K562 (cell line): ENCODE results near the gene PAEP.

Experiments
- ELF1 ChIP-seq: fragments of 200-800 bp; sonication (Bioruptor generic); IDR thresholded peaks from 2 replicates; pipeline ENCODE4 v1.6.1; 2016; ENCODE audit warnings: missing genetic modification characterization, missing compliant biosample characterization
- EP300 ChIP-seq: IDR thresholded peaks from 2 replicates; pipeline ENCODE4 v1.6.1; 2012; ENCODE audit warnings: low read length, improper control_type of control experiment
- HNRNPH1 ChIP-seq: fragments of 200-400 bp; formaldehyde crosslinking; optimal IDR thresholded peaks from 2 replicates; pipeline ENCODE3; 2017; ENCODE audit warnings: low read depth, mild to moderate bottlenecking, low read length, moderate library complexity
- HNRNPK ChIP-seq: fragments of 200-400 bp; formaldehyde crosslinking; IDR thresholded peaks from one replicate; pipeline ENCODE4 v1.6.1; 2018; ENCODE audit warnings: mild to moderate bottlenecking, low read depth, low read length; ENCODE audit not compliant: poor library complexity, severe bottlenecking
- KDM1A ChIP-seq, 2 experiments: fragments of 450-650 bp; IDR thresholded peaks; 2 replicates each; pipeline ENCODE4 v1.6.1; 2016; ENCODE audit warnings: mild to moderate bottlenecking in 2 of 2
- MBD2 ChIP-seq: sonication (generic); IDR thresholded peaks from 2 replicates; pipeline ENCODE4 v1.6.1; 2016; ENCODE audit warnings: low read depth, borderline replicate concordance
- PRPF4 ChIP-seq: fragments of 200-400 bp; formaldehyde crosslinking; IDR thresholded peaks from one replicate; pipeline ENCODE4 v1.6.1; 2017; ENCODE audit warnings: low read length, low read depth, mild to moderate bottlenecking; ENCODE audit not compliant: insufficient read depth, poor library complexity, severe bottlenecking
- TCF3 ChIP-seq: sonication (generic); formaldehyde crosslinking; IDR thresholded peaks from 2 replicates; pipeline ENCODE4 v1.4.0; 2020; ENCODE audit warnings: mild to moderate bottlenecking, missing genetic modification reagents
- ZBTB7A ChIP-seq: IDR thresholded peaks from 2 replicates; pipeline ENCODE4 v1.6.1; 2011; ENCODE audit warnings: low read depth, mild to moderate bottlenecking, low read length, moderate library complexity, borderline replicate concordance; ENCODE audit not compliant: control insufficient read depth
- ZNF3 ChIP-seq: fragments of 250-450 bp; sonication (Bioruptor Pico); IDR thresholded peaks from 2 replicates; pipeline ENCODE4 v1.5.0; 2021; ENCODE audit warnings: mild to moderate bottlenecking, moderate library complexity
- TF ChIP-seq, protein P1 (sequence below), 3 experiments: IDR thresholded peaks in 2 of 3; conservative IDR thresholded peaks in 1 of 3; 2 replicates each; pipeline ENCODE4 v1.5.1; 2011 to 2012; ENCODE audit warnings: low read length in 3 of 3, mild to moderate bottlenecking in 3 of 3, control low read depth in 2 of 3, improper control_type of control experiment in 1 of 3, inconsistent platforms in 1 of 3, low read depth in 1 of 3, mixed read lengths in 1 of 3, moderate library complexity in 1 of 3; ENCODE audit not compliant: insufficient read depth in 2 of 3
- TF ChIP-seq, protein P2 (sequence below): sonication (generic); formaldehyde crosslinking; IDR thresholded peaks from 2 replicates; pipeline ENCODE4 v1.8.0; 2022; ENCODE audit warnings: mild to moderate bottlenecking, missing genetic modification reagents, borderline replicate concordance
- TF ChIP-seq, protein P3 (sequence below): IDR thresholded peaks from 2 replicates; pipeline ENCODE4 v1.6.1; 2016; ENCODE audit warnings: missing genetic modification characterization, missing compliant biosample characterization

DNA sequence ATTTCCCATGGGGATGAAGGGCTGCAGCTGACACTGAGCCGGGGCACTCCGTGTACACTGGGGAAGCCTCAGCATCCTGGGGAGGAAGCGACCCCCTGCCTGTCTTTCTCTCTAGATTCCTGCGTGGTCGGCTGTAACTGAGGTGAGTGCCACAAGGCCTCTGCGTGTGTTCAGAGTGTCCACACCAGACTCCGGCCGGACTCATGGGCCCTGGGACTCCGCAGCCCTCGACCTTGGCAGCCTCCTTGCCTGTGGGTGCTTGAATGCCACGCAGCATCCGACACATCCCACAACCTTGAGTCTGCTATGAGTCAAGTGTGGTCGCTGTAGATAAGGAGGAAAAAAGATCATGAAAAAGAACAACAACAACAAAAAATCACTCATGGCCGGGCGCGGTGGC, 23.4 kb downstream of the PAEP start:
- TF ChIP-seq TCF3 (CRISPR knock-in tag): no peak
- TF ChIP-seq ELF1 (tag): no peak
- no peak for TF ChIP-seq HNRNPH1
- TF ChIP-seq HNRNPK: no peak
- no peak for TF ChIP-seq ZNF3
- TF ChIP-seq KDM1A (IDR thresholded peaks at IDR 0.05): no peak
- TF ChIP-seq, protein P1, sequence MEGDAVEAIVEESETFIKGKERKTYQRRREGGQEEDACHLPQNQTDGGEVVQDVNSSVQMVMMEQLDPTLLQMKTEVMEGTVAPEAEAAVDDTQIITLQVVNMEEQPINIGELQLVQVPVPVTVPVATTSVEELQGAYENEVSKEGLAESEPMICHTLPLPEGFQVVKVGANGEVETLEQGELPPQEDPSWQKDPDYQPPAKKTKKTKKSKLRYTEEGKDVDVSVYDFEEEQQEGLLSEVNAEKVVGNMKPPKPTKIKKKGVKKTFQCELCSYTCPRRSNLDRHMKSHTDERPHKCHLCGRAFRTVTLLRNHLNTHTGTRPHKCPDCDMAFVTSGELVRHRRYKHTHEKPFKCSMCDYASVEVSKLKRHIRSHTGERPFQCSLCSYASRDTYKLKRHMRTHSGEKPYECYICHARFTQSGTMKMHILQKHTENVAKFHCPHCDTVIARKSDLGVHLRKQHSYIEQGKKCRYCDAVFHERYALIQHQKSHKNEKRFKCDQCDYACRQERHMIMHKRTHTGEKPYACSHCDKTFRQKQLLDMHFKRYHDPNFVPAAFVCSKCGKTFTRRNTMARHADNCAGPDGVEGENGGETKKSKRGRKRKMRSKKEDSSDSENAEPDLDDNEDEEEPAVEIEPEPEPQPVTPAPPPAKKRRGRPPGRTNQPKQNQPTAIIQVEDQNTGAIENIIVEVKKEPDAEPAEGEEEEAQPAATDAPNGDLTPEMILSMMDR (IDR thresholded peaks at IDR 0.05 in 2 of 3, conservative IDR thresholded peaks at IDR 0.05 in 1 of 3; ENCODE audit: insufficient read depth in 2 of 3, low read depth in 1 of 3, low read length in 3 of 3): no peak
- no peak for TF ChIP-seq EP300
- TF ChIP-seq, protein P2, sequence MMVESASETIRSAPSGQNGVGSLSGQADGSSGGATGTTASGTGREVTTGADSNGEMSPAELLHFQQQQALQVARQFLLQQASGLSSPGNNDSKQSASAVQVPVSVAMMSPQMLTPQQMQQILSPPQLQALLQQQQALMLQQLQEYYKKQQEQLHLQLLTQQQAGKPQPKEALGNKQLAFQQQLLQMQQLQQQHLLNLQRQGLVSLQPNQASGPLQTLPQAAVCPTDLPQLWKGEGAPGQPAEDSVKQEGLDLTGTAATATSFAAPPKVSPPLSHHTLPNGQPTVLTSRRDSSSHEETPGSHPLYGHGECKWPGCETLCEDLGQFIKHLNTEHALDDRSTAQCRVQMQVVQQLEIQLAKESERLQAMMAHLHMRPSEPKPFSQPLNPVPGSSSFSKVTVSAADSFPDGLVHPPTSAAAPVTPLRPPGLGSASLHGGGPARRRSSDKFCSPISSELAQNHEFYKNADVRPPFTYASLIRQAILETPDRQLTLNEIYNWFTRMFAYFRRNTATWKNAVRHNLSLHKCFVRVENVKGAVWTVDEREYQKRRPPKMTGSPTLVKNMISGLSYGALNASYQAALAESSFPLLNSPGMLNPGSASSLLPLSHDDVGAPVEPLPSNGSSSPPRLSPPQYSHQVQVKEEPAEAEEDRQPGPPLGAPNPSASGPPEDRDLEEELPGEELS (CRISPR knock-in tag): no peak
- TF ChIP-seq, protein P3, sequence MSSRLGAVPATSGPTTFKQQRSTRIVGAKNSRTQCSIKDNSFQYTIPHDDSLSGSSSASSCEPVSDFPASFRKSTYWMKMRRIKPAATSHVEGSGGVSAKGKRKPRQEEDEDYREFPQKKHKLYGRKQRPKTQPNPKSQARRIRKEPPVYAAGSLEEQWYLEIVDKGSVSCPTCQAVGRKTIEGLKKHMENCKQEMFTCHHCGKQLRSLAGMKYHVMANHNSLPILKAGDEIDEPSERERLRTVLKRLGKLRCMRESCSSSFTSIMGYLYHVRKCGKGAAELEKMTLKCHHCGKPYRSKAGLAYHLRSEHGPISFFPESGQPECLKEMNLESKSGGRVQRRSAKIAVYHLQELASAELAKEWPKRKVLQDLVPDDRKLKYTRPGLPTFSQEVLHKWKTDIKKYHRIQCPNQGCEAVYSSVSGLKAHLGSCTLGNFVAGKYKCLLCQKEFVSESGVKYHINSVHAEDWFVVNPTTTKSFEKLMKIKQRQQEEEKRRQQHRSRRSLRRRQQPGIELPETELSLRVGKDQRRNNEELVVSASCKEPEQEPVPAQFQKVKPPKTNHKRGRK: no peak
- TF ChIP-seq ZBTB7A: no peak
- TF ChIP-seq MBD2: no peak
- TF ChIP-seq PRPF4: no peak
